ENCODE measurements around the gene SYNCRIP.
"Not testable (repeated sequence)": the region's sequence is repeated elsewhere in the genome, so short reads cannot be mapped to it uniquely, and the experiment has no call there.

SYNCRIP gene

GRCh38 chr6:85568411-85568810 is 74.3 kb downstream of the SYNCRIP start:
- H3K4me3 ChIP-seq (replicated peaks in 1 of 2; ENCODE audit: low read depth in 2 of 2, low read length in 2 of 2): no peak overlapping the region
- peak in 1 of 2 donors; percentile 19 for DNase-seq (ENCODE audit: low read depth in 2 of 2)
- no peak for TF ChIP-seq CTCF (IDR thresholded peaks at IDR 0.05; ENCODE audit: low read depth, low read length)

- TF ChIP-seq CTCF (IDR thresholded peaks at IDR 0.05; ENCODE audit: low read depth, low read length): no peak
- H3K4me3 ChIP-seq (replicated peaks in 1 of 2; ENCODE audit: low read depth in 2 of 2, low read length in 2 of 2): no peak overlapping the region
- no peak for DNase-seq (ENCODE audit: low read depth in 2 of 2)
These were observed 77.0 kb downstream of the SYNCRIP start for GRCh38 chr6:85565736-85566135.

GRCh38 chr6:85564223-85564622 is 78.5 kb downstream of the SYNCRIP start:
- not testable (repeated sequence) for DNase-seq (ENCODE audit: low read depth in 2 of 2); H3K4me3 ChIP-seq (replicated peaks in 1 of 2; ENCODE audit: low read depth in 2 of 2, low read length in 2 of 2)

All from cardiac fibroblast (primary cell).